ENCODE results near the gene ACVRL1. TPM values are rescaled to one million over a fixed set of nuclear protein-coding genes. Genes with fewer than 3 reads are reported as not detected.

Gene ACVRL1
- total and polyA plus RNA-seq, 9 of the 15 experiments (the other 6 are each of a cell fraction or from before 2014, with no cell fraction given): 0.07 to 1.4 (median 0.30) TPM

DNA sequence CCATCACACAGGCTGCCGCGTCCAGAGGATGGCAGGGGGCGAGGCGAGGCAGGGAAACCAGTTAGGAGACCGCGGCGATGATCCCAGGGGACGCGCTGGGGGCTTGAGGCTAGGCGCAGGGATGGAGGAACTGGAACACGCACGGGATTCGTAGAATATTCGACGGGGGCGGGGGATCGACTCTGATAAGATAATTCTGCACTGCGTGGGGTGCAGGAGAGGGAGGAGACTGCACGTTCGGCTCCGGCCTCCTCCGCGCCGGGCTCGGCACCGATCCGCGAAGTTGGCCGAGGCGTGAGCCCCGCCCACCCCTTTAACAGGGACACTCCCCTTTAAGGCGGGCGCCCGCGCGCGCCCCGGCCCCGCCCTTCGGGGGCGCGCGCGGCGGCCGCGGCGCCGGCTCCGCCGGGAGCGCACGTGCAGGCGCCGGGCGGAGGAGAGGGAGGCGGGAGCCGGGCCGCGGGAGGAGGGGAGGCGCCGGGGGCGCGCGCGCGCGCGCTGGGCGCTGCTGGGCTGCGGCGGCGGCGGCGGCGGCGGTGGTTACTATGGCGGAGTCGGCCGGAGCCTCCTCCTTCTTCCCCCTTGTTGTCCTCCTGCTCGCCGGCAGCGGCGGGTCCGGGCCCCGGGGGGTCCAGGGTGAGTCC is 44.0 kb downstream of the ACVRL1 start, which contains the start of gene ACVR1B (continued):
- TF ChIP-seq HDAC6 (IDR thresholded peaks at IDR 0.05; ENCODE audit: low read depth, low read length) (no peak), RCOR1 (IDR thresholded peaks at IDR 0.05; ENCODE audit: borderline replicate concordance in 1 of 2, low read depth in 2 of 2, low read length in 2 of 2) (peak in 1 of 2 experiments; percentile 33; a peak in 1 of 4 replicates), RBFOX2 (IDR thresholded peaks at IDR 0.05; ENCODE audit: low read depth, low read length) (peak; percentile 68), CHCHD3 (CRISPR knock-in tag; IDR thresholded peaks at IDR 0.05) (no peak), ARID1B (IDR thresholded peaks at IDR 0.05) (0 out of 2 replicates have a peak, but pooled peaks have one; percentile 28), KHSRP (IDR thresholded peaks at IDR 0.05) (no peak), FOXP1 (CRISPR knock-in tag; IDR thresholded peaks at IDR 0.05) (peak; percentile 60), PHB (CRISPR knock-in tag; IDR thresholded peaks at IDR 0.05) (no peak), ZNF589 (CRISPR knock-in tag; IDR thresholded peaks at IDR 0.05; ENCODE audit: low read depth) (0 out of 2 replicates have a peak, but pooled peaks have one; percentile 20), FOSL1 (tag; conservative IDR thresholded peaks at IDR 0.05) (peak; percentile 48), CREBBP (IDR thresholded peaks at IDR 0.05; ENCODE audit: low read depth, low read length) (no peak), SIN3B (IDR thresholded peaks at IDR 0.05; ENCODE audit: low read depth) (0 out of 2 replicates have a peak, but pooled peaks have one; percentile 39), KDM5B (IDR thresholded peaks at IDR 0.05; ENCODE audit: insufficient replicate concordance, low read depth, low read length) (no peak), CHD1 (IDR thresholded peaks at IDR 0.05; ENCODE audit: low read length) (no peak), GATAD2A (IDR thresholded peaks at IDR 0.05) (0 out of 2 replicates have a peak, but pooled peaks have one; percentile 46), XRCC4 (IDR thresholded peaks at IDR 0.05; ENCODE audit: extremely low read depth, insufficient read depth, insufficient read length) (no peak), ZNF431 (CRISPR knock-in tag; IDR thresholded peaks at IDR 0.05) (0 out of 2 replicates have a peak, but pooled peaks have one; percentile 59), TEAD1 (CRISPR knock-in tag; IDR thresholded peaks at IDR 0.05) (0 out of 4 replicates have a peak, but pooled peaks of 1 of the 2 experiments have one; percentile 31), POLR2G (IDR thresholded peaks at IDR 0.05; ENCODE audit: low read depth, low read length) (peak; percentile 75), SMAD4 (CRISPR knock-in tag; conservative IDR thresholded peaks at IDR 0.05) (peak; percentile 69; the same call in 1 of the 2 replicates), BHLHE40 (IDR thresholded peaks at IDR 0.05; ENCODE audit: low read length) (peak; percentile 82)
- TF ChIP-seq, protein P1, sequence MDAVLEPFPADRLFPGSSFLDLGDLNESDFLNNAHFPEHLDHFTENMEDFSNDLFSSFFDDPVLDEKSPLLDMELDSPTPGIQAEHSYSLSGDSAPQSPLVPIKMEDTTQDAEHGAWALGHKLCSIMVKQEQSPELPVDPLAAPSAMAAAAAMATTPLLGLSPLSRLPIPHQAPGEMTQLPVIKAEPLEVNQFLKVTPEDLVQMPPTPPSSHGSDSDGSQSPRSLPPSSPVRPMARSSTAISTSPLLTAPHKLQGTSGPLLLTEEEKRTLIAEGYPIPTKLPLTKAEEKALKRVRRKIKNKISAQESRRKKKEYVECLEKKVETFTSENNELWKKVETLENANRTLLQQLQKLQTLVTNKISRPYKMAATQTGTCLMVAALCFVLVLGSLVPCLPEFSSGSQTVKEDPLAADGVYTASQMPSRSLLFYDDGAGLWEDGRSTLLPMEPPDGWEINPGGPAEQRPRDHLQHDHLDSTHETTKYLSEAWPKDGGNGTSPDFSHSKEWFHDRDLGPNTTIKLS (IDR thresholded peaks at IDR 0.05; ENCODE audit: borderline replicate concordance, low read depth): 0 out of 2 replicates have a peak, but pooled peaks have one; percentile 43
- TF ChIP-seq, protein P2, sequence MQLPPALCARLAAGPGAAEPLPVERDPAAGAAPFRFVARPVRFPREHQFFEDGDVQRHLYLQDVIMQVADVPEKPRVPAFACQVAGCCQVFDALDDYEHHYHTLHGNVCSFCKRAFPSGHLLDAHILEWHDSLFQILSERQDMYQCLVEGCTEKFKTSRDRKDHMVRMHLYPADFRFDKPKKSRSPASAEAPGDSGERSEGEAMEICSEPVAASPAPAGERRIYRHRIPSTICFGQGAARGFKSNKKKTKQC (CRISPR knock-in tag; IDR thresholded peaks at IDR 0.05): peak; percentile 77; the same call in 1 of the 2 replicates
- TF ChIP-seq, protein P3, sequence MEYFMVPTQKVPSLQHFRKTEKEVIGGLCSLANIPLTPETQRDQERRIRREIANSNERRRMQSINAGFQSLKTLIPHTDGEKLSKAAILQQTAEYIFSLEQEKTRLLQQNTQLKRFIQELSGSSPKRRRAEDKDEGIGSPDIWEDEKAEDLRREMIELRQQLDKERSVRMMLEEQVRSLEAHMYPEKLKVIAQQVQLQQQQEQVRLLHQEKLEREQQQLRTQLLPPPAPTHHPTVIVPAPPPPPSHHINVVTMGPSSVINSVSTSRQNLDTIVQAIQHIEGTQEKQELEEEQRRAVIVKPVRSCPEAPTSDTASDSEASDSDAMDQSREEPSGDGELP (CRISPR knock-in tag; IDR thresholded peaks at IDR 0.05; ENCODE audit: borderline replicate concordance): peak; percentile 32; the same call in 1 of the 2 replicates
- TF ChIP-seq, protein P4, sequence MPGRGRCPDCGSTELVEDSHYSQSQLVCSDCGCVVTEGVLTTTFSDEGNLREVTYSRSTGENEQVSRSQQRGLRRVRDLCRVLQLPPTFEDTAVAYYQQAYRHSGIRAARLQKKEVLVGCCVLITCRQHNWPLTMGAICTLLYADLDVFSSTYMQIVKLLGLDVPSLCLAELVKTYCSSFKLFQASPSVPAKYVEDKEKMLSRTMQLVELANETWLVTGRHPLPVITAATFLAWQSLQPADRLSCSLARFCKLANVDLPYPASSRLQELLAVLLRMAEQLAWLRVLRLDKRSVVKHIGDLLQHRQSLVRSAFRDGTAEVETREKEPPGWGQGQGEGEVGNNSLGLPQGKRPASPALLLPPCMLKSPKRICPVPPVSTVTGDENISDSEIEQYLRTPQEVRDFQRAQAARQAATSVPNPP (IDR thresholded peaks at IDR 0.05; ENCODE audit: borderline replicate concordance, insufficient read depth, insufficient read length): no peak
